GM23338 (cell line): ENCODE results near the gene PASK. TPM values are rescaled to one million over a fixed set of nuclear protein-coding genes. Genes with fewer than 3 reads are reported as not detected.

Experiments used
- ATAC-seq: fragments of 200-7000 bp; cut with Tn5 transposase; 3 replicates; pipeline ENCODE4 v1.9.1; 2020
- DNase-seq: peaks from one replicate; pipeline ENCODE4 v3.0.0-alpha.2; 2015; ENCODE audit warnings: low spot score
- H2AFZ ChIP-seq: fragments of 200-600 bp; sonication (generic); 2 replicates; pipeline ENCODE4 v1.8.0; 2016; ENCODE audit warnings: antibody characterized with exemption, mild to moderate bottlenecking, moderate library complexity
- H3F3A ChIP-seq: fragments of 200-600 bp; sonication (generic); replicated peaks from 2 replicates; pipeline ENCODE4 v1.8.0; 2017; ENCODE audit warnings: antibody characterized with exemption, mixed run types, low read depth
- H3K27ac ChIP-seq: fragments of 200-600 bp; sonication (generic); 2 replicates; pipeline ENCODE4 v1.6.1; 2016; ENCODE audit warnings: low read depth
- H3K27me3 ChIP-seq: fragments of 200-600 bp; sonication (generic); 2 replicates; pipeline ENCODE4 v1.8.0; 2016; ENCODE audit warnings: mild to moderate bottlenecking, mixed run types, moderate library complexity; ENCODE audit not compliant: insufficient read depth
- H3K36me3 ChIP-seq: fragments of 200-600 bp; sonication (generic); 2 replicates; pipeline ENCODE4 v1.8.0; 2016; ENCODE audit warnings: mild to moderate bottlenecking; ENCODE audit not compliant: insufficient read depth
- H3K4me1 ChIP-seq: fragments of 200-600 bp; sonication (generic); 2 replicates; pipeline ENCODE4 v1.8.0; 2016; ENCODE audit warnings: mild to moderate bottlenecking, moderate library complexity; ENCODE audit not compliant: insufficient read depth
- H3K4me2 ChIP-seq: fragments of 200-600 bp; sonication (generic); 2 replicates; pipeline ENCODE4 v1.7.1; 2017; ENCODE audit warnings: mixed run types
- H3K4me3 ChIP-seq: fragments of 200-600 bp; sonication (generic); 2 replicates; pipeline ENCODE4 v1.6.1; 2016; ENCODE audit warnings: mixed run types
- H3K79me2 ChIP-seq: fragments of 200-600 bp; sonication (generic); replicated peaks from 2 replicates; pipeline ENCODE4 v1.8.0; 2017; ENCODE audit warnings: mild to moderate bottlenecking; ENCODE audit not compliant: insufficient read depth
- H3K9me2 ChIP-seq: fragments of 200-600 bp; sonication (generic); 2 replicates; pipeline ENCODE4 v1.8.0; 2017; ENCODE audit not compliant: insufficient read depth
- H4K20me1 ChIP-seq: fragments of 200-600 bp; sonication (generic); replicated peaks from 2 replicates; pipeline ENCODE4 v1.8.0; 2017; ENCODE audit warnings: mild to moderate bottlenecking; ENCODE audit not compliant: insufficient read depth
- H3K27ac Mint-ChIP-seq: 2 replicates; pipeline ENCODE4 v1.8.0; 2020; ENCODE audit warnings: inconsistent platforms, mild to moderate bottlenecking, moderate library complexity, mixed read lengths
- H3K27me3 Mint-ChIP-seq: 3 replicates; pipeline ENCODE4 v1.8.0; 2022; ENCODE audit warnings: low read depth, mild to moderate bottlenecking, moderate library complexity, mixed read lengths, inconsistent platforms; ENCODE audit not compliant: insufficient read depth, poor library complexity
- H3K36me3 Mint-ChIP-seq: 3 replicates; pipeline ENCODE4 v1.8.0; 2021; ENCODE audit warnings: low read depth, mild to moderate bottlenecking, inconsistent platforms, moderate library complexity, mixed read lengths
- H3K4me1 Mint-ChIP-seq: 3 replicates; pipeline ENCODE4 v1.8.0; 2020; ENCODE audit warnings: mild to moderate bottlenecking, inconsistent platforms, mixed read lengths
- H3K4me3 Mint-ChIP-seq: 3 replicates; pipeline ENCODE4 v1.8.0; 2021; ENCODE audit warnings: moderate library complexity, mild to moderate bottlenecking, inconsistent platforms, mixed read lengths
- H3K9me3 Mint-ChIP-seq: 3 replicates; pipeline ENCODE4 v1.8.0; 2020; ENCODE audit warnings: moderate library complexity, mild to moderate bottlenecking, inconsistent platforms, mixed read lengths
- CREB1 ChIP-seq: fragments of 250-450 bp; sonication (Bioruptor Pico); IDR thresholded peaks from 2 replicates; pipeline ENCODE4 v1.5.0; 2020; ENCODE audit warnings: low read depth, mild to moderate bottlenecking, moderate library complexity
- ETS1 ChIP-seq: IDR thresholded peaks from 2 replicates; pipeline ENCODE4 v1.6.1; 2016; ENCODE audit warnings: antibody characterized with exemption
- EZH2 ChIP-seq: fragments of 200-600 bp; sonication (generic); IDR thresholded peaks from one replicate; pipeline ENCODE4 v1.8.0; 2017; ENCODE audit warnings: antibody characterized with exemption, mild to moderate bottlenecking, low read depth; ENCODE audit not compliant: unreplicated experiment
- EZH2phosphoT487 ChIP-seq: fragments of 200-600 bp; sonication (generic); IDR thresholded peaks from one replicate; pipeline ENCODE4 v1.8.1; 2018; ENCODE audit warnings: antibody characterized with exemption; ENCODE audit not compliant: unreplicated experiment
- JUNB ChIP-seq: IDR thresholded peaks from one replicate; pipeline ENCODE4 v1.6.1; 2016; ENCODE audit warnings: antibody characterized with exemption; ENCODE audit not compliant: unreplicated experiment
- NANOG ChIP-seq: IDR thresholded peaks from 2 replicates; pipeline ENCODE4 v1.6.1; 2016; ENCODE audit warnings: antibody characterized with exemption, borderline replicate concordance
- POLR2AphosphoS5 ChIP-seq: IDR thresholded peaks from 2 replicates; pipeline ENCODE4 v1.6.1; 2016; ENCODE audit warnings: antibody characterized with exemption, low read depth
- REST ChIP-seq: IDR thresholded peaks from one replicate; pipeline ENCODE4 v1.6.1; 2018; ENCODE audit warnings: antibody characterized with exemption; ENCODE audit not compliant: unreplicated experiment
- STAT1 ChIP-seq: IDR thresholded peaks from one replicate; pipeline ENCODE4 v1.6.1; 2016; ENCODE audit warnings: antibody characterized with exemption; ENCODE audit not compliant: unreplicated experiment
- ZNF114 ChIP-seq: fragments of 250-450 bp; sonication (Bioruptor Pico); IDR thresholded peaks from 2 replicates; pipeline ENCODE4 v1.5.0; 2020; ENCODE audit warnings: mild to moderate bottlenecking, moderate library complexity
- ZNF331 ChIP-seq: fragments of 250-450 bp; sonication (Bioruptor Pico); IDR thresholded peaks from 2 replicates; pipeline ENCODE4 v1.5.0; 2020; ENCODE audit warnings: low read depth, mild to moderate bottlenecking, moderate library complexity
- ZNF462 ChIP-seq: fragments of 250-450 bp; sonication (Bioruptor Pico); IDR thresholded peaks from 2 replicates; pipeline ENCODE4 v1.5.0; 2020; ENCODE audit warnings: mild to moderate bottlenecking, moderate library complexity
- polyA plus RNA-seq: library from polyadenylated mRNA; unstranded; fragments of >200 nt; fragmentation: Nextera tagmentation; extraction: Ambion mirVana; gene quantifications from 2 replicates; pipeline ENCODE4 v1.2.1, GENCODE V29; 2016
- total RNA-seq: library from RNA; depleted of rRNA; stranded (reverse); fragments of >200 nt; shearing (Covaris generic); gene quantifications from 2 replicates; pipeline ENCODE4 v1.2.3, GENCODE V29; 2014
- TF ChIP-seq, protein P1 (sequence below), 2 experiments: fragments of 200-600 bp in 1 of 2; sonication (generic) in 1 of 2; conservative IDR thresholded peaks; 2 replicates each; pipeline versions ENCODE4 v1.5.1 to v1.6.1; 2016 to 2017; ENCODE audit warnings: antibody characterized with exemption in 2 of 2, low read depth in 2 of 2, mild to moderate bottlenecking in 2 of 2, moderate library complexity in 1 of 2

PASK gene
- total and polyA plus RNA-seq, 2 experiments from 2014 or later = 12.5 to 38.4 TPM

DNA sequence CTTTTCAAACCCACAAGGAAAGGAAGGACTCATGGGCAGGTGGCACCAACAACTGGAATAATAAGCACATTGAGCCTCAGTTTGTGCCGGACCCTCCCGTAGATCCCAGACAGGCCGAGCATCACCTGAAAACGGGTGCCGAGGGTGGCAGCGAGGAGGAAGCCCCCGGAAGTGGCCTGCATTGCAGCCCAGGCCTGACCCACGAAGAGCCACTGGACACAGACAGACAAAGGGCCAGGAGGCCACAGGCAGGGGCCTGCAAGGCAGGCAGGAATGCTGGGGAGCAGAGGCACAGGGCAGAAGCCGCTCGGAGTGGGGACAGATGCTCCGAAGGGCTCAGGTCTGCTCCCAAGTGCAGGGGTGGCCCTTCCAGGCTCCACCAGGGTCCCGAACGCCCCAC, 78.9 kb downstream of the PASK start (continued):
- no peak for TF ChIP-seq EZH2
- TF ChIP-seq ZNF331 (CRISPR knock-in tag) = no peak
- no peak for TF ChIP-seq ZNF114 (CRISPR knock-in tag)
- no peak for TF ChIP-seq NANOG

GRCh38 chr2:241069821-241070281, 79.4 kb downstream of the PASK start:
- Histone ChIP-seq H3K27ac (no peak overlapping the region), H3K4me1 (no peaks in the 10 kb centered on the region), H3K79me2 (no peaks in the 10 kb centered on the region), H3F3A (no peaks in the 10 kb centered on the region), H3K9me2 (no peaks in the 10 kb centered on the region), H2AFZ (no peak overlapping the region), H3K27me3 (no peaks in the 10 kb centered on the region), H3K36me3 (no peaks in the 10 kb centered on the region), H3K4me2 (no peak overlapping the region), H3K4me3 (no peak overlapping the region), H4K20me1 (no peaks in the 10 kb centered on the region)
- peak; percentile 68 for ATAC-seq
- H3K4me3 Mint-ChIP-seq = no peak overlapping the region
- H3K36me3 Mint-ChIP-seq = no peaks in the 10 kb centered on the region
- H3K27ac Mint-ChIP-seq = no peak overlapping the region; the same call in 1 of the 2 replicates
- H3K4me1 Mint-ChIP-seq = peaks cover 4% of the 10 kb centered on the region
- H3K27me3 Mint-ChIP-seq = peaks cover 16% of the 10 kb centered on the region
- no peaks in the 10 kb centered on the region for H3K9me3 Mint-ChIP-seq
- TF ChIP-seq EZH2 (no peak), REST (no peak), EZH2phosphoT487 (no peak), ETS1 (no peak), STAT1 (no peak), ZNF462 (CRISPR knock-in tag) (no peak), ZNF331 (CRISPR knock-in tag) (no peak), NANOG (no peak), POLR2AphosphoS5 (no peak), JUNB (no peak), CREB1 (CRISPR knock-in tag) (no peak), ZNF114 (CRISPR knock-in tag) (no peak)
- TF ChIP-seq, protein P1, sequence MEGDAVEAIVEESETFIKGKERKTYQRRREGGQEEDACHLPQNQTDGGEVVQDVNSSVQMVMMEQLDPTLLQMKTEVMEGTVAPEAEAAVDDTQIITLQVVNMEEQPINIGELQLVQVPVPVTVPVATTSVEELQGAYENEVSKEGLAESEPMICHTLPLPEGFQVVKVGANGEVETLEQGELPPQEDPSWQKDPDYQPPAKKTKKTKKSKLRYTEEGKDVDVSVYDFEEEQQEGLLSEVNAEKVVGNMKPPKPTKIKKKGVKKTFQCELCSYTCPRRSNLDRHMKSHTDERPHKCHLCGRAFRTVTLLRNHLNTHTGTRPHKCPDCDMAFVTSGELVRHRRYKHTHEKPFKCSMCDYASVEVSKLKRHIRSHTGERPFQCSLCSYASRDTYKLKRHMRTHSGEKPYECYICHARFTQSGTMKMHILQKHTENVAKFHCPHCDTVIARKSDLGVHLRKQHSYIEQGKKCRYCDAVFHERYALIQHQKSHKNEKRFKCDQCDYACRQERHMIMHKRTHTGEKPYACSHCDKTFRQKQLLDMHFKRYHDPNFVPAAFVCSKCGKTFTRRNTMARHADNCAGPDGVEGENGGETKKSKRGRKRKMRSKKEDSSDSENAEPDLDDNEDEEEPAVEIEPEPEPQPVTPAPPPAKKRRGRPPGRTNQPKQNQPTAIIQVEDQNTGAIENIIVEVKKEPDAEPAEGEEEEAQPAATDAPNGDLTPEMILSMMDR (conservative IDR thresholded peaks at IDR 0.05; ENCODE audit: low read depth in 2 of 2) = no peak
- peak; percentile 64 for DNase-seq
